ENCODE data around the gene ZNF333. TPM values are rescaled to one million over a fixed set of nuclear protein-coding genes. Genes with fewer than 3 reads are reported as not detected.

The ZNF333 gene
- total RNA-seq, 1 donor, result 31.1 TPM

- H3K27me3 ChIP-seq (ENCODE audit: insufficient read depth, low read length), result no peaks in the 10 kb centered on the region
- no peak overlapping the region for H2AFZ ChIP-seq (ENCODE audit: low read length)
- no peak for DNase-seq (ENCODE audit: insufficient read length, low spot score, missing footprints)
- no peaks in the 10 kb centered on the region for H3K79me2 ChIP-seq (ENCODE audit: insufficient read depth, low read length)
- H3K36me3 ChIP-seq (ENCODE audit: insufficient read depth, low read length), result no peaks in the 10 kb centered on the region
- no peak overlapping the region for H3K4me3 ChIP-seq (ENCODE audit: insufficient read depth, low read length)
- no peak for TF ChIP-seq CTCF (IDR thresholded peaks at IDR 0.05; ENCODE audit: extremely low read depth, low read depth, low read length)
- no peaks in the 10 kb centered on the region for H3K9me3 ChIP-seq (ENCODE audit: low read depth, low read length)
- H3K4me2 ChIP-seq (ENCODE audit: insufficient read depth, low read length), result no peak overlapping the region
- no peaks in the 10 kb centered on the region for H4K20me1 ChIP-seq (ENCODE audit: insufficient read depth, low read length)
- H3K4me1 ChIP-seq (ENCODE audit: insufficient read depth, low read length), result no peaks in the 10 kb centered on the region
- no peak overlapping the region for H3K27ac ChIP-seq (ENCODE audit: low read depth, low read length)
Observed at GRCh38 chr19:14654786-14655560, 34.9 kb upstream of the ZNF333 start.

- Histone ChIP-seq H3K4me1 (ENCODE audit: insufficient read depth, low read length) (no peaks in the 10 kb centered on the region), H3K9me3 (ENCODE audit: low read depth, low read length) (no peaks in the 10 kb centered on the region), H4K20me1 (ENCODE audit: insufficient read depth, low read length) (no peaks in the 10 kb centered on the region), H3K4me2 (ENCODE audit: insufficient read depth, low read length) (no peak overlapping the region), H3K79me2 (ENCODE audit: insufficient read depth, low read length) (no peaks in the 10 kb centered on the region), H3K36me3 (ENCODE audit: insufficient read depth, low read length) (no peaks in the 10 kb centered on the region), H3K4me3 (ENCODE audit: insufficient read depth, low read length) (no peak overlapping the region), H3K27ac (ENCODE audit: low read depth, low read length) (no peak overlapping the region), H3K27me3 (ENCODE audit: insufficient read depth, low read length) (no peaks in the 10 kb centered on the region), H2AFZ (ENCODE audit: low read length) (no peak overlapping the region)
- TF ChIP-seq CTCF (IDR thresholded peaks at IDR 0.05; ENCODE audit: extremely low read depth, low read depth, low read length), result no peak
- DNase-seq (ENCODE audit: insufficient read length, low spot score, missing footprints), result no peak
Observed at GRCh38 chr19:14655726-14656125, 34.1 kb upstream of the ZNF333 start.

GRCh38 chr19:14659874-14660489 is 29.9 kb upstream of the ZNF333 start:
- H3K4me2 ChIP-seq (ENCODE audit: insufficient read depth, low read length), result no peak overlapping the region

More at GRCh38 chr19:14659874-14660489, 29.9 kb upstream of the ZNF333 start:
- no peak overlapping the region for H3K27ac ChIP-seq (ENCODE audit: low read depth, low read length)
- no peak for DNase-seq (ENCODE audit: insufficient read length, low spot score, missing footprints)
- no peaks in the 10 kb centered on the region for H3K27me3 ChIP-seq (ENCODE audit: insufficient read depth, low read length)
- no peaks in the 10 kb centered on the region for H3K4me1 ChIP-seq (ENCODE audit: insufficient read depth, low read length)
- no peak for TF ChIP-seq CTCF (IDR thresholded peaks at IDR 0.05; ENCODE audit: extremely low read depth, low read depth, low read length)
- no peaks in the 10 kb centered on the region for H4K20me1 ChIP-seq (ENCODE audit: insufficient read depth, low read length)
- H3K79me2 ChIP-seq (ENCODE audit: insufficient read depth, low read length), result no peaks in the 10 kb centered on the region
- no peak overlapping the region for H2AFZ ChIP-seq (ENCODE audit: low read length)
- H3K36me3 ChIP-seq (ENCODE audit: insufficient read depth, low read length), result no peaks in the 10 kb centered on the region
- no peaks in the 10 kb centered on the region for H3K9me3 ChIP-seq (ENCODE audit: low read depth, low read length)
- H3K4me3 ChIP-seq (ENCODE audit: insufficient read depth, low read length), result no peak overlapping the region

All from osteoblast (primary cell).